Large intestine (tissue), 3 donors: ENCODE data around the gene TUBB8B. TPM values are rescaled to one million over a fixed set of nuclear protein-coding genes. Genes with fewer than 3 reads are reported as not detected.
"Not testable (repeated sequence)": the region's sequence is repeated elsewhere in the genome, so short reads cannot be mapped to it uniquely, and the experiment has no call there.

Source experiments
- DNase-seq, 2 donors: peaks; one replicate each; pipeline versions ENCODE4 v3.0.0 to v3.0.0-alpha.2; 2013
- H3K27ac ChIP-seq: one replicate; pipeline ENCODE4 v1.5.1; 2013; ENCODE audit warnings: low read length
- H3K27me3 ChIP-seq: 2 replicates; pipeline ENCODE4 v1.6.1; 2013; ENCODE audit warnings: low read length; ENCODE audit not compliant: control insufficient read depth, insufficient read depth
- H3K36me3 ChIP-seq: 2 replicates; pipeline ENCODE4 v1.6.1; 2013; ENCODE audit warnings: low read length; ENCODE audit not compliant: control insufficient read depth, insufficient read depth
- H3K4me1 ChIP-seq: one replicate; pipeline ENCODE4 v1.6.1; 2013; ENCODE audit warnings: low read length; ENCODE audit not compliant: control insufficient read depth, insufficient read depth
- H3K4me3 ChIP-seq: one replicate; pipeline ENCODE4 v1.5.1; 2013; ENCODE audit warnings: low read length
- H3K9me3 ChIP-seq: one replicate; pipeline ENCODE4 v1.6.1; 2013; ENCODE audit warnings: mild to moderate bottlenecking, low read depth, low read length, moderate library complexity; ENCODE audit not compliant: control insufficient read depth
- WGBS: methylation state at CpG from one replicate; pipeline ENCODE4 v1.1.5; 2013; ENCODE audit warnings: low lambda C conversion rate; ENCODE audit not compliant: insufficient coverage; 5-methylcytosine and 5-hydroxymethylcytosine counted together
- polyA plus RNA-seq: library from polyadenylated mRNA; unstranded; fragments of 120-200 nt; gene quantifications from one replicate; pipeline ENCODE4 v1.2.1, GENCODE V29; 2013

Gene TUBB8B
- polyA plus RNA-seq, 1 donor, result not detected

- no CpG with 5 or more reads among the region's 11 CpGs for WGBS
- DNase-seq, H3K27me3 ChIP-seq, H3K9me3 ChIP-seq, H3K27ac ChIP-seq, H3K36me3 ChIP-seq, H3K4me3 ChIP-seq, H3K4me1 ChIP-seq: not testable (repeated sequence)
Observed at GRCh38 chr18:82626-83209, 33.3 kb upstream of the TUBB8B start.

- not testable (repeated sequence) for H3K4me3 ChIP-seq, H3K27ac ChIP-seq, H3K4me1 ChIP-seq, DNase-seq, H3K36me3 ChIP-seq, H3K27me3 ChIP-seq, H3K9me3 ChIP-seq
- no CpG with 5 or more reads among the region's 2 CpGs for WGBS
Observed at GRCh38 chr18:80881-81280, 31.5 kb upstream of the TUBB8B start.

- not testable (repeated sequence) for H3K4me3 ChIP-seq, H3K36me3 ChIP-seq, H3K27ac ChIP-seq, H3K27me3 ChIP-seq, H3K4me1 ChIP-seq, DNase-seq, H3K9me3 ChIP-seq
- WGBS, result no CpG with 5 or more reads among the region's 6 CpGs
Observed at GRCh38 chr18:80202-80601, 30.8 kb upstream of the TUBB8B start.

DNA sequence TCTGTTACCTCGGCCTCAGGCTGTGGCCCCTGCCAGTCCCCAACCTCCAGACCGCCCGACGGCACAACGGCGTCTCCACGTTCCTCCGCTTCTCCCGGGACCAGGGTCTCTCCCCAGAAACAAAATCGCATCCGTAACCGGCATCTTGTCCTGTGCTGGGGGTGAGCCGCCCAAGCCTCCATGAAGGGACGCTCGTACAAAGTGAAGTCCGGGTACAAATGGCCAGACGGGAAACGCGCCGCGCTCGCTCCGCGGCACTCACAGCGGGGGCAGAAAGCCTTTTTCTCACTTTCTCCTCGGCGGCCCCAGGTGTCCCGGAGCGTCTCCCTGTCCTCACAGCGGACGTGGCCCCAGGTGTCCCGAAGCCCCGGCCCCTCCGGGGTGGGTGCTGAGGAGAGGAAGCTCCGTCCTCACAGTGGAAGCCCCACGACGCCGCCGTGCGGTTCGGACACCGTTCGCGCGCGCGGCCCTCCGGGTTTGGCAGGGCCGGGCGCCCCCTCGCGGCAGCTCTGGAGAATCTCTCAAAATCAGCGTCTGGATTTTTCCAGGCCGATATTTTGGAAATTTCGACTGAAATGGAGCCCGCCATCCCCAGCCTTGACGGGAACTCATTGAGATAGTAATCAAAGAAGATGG, 26.2 kb upstream of the TUBB8B start:
- not testable (repeated sequence) for H3K27me3 ChIP-seq, DNase-seq, H3K36me3 ChIP-seq, H3K4me1 ChIP-seq, H3K27ac ChIP-seq, H3K4me3 ChIP-seq
- peaks cover 11% of the 10 kb centered on the region for H3K9me3 ChIP-seq
- 47% methylated on average over 2 of the region's 57 CpGs for WGBS

DNA sequence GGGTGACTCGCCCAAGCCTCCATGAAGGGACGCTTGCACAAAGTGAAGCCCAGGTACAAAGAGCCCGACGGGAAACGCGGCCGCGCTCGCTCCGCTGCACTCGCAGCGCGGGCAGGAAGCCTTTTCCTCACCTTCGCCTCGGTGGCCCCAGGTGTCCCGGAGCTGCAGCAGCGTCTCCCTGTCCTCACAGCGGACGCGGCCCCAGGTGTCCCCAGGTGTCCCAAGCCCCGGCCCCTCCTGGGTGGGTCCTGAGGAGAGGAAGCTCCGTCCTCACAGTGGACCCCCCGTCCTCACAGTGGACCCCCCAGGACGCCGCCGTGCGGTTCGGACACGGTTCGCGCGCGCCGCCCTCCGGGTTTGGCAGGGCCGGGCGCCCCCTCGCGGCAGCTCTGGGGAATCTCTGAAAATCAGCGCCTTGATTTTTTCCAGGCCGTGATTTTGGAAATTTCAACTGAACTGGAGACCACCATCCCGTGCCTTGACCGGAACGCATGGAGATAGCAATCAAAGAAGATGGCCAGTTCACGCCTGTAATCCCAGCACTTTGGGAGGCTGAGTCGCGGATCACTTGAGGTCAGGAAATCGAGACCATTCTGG, 23.9 kb upstream of the TUBB8B start:
- not testable (repeated sequence) for H3K4me1 ChIP-seq, H3K4me3 ChIP-seq, H3K27ac ChIP-seq, DNase-seq, H3K27me3 ChIP-seq, H3K36me3 ChIP-seq
- peaks cover 11% of the 10 kb centered on the region for H3K9me3 ChIP-seq
- WGBS, result no CpG with 5 or more reads among the region's 48 CpGs

- not testable (repeated sequence) for H3K27me3 ChIP-seq, H3K36me3 ChIP-seq, DNase-seq, H3K4me1 ChIP-seq, H3K4me3 ChIP-seq, H3K9me3 ChIP-seq, H3K27ac ChIP-seq
- WGBS, result 0% methylated on average over 1 of the region's 9 CpGs
Observed at GRCh38 chr18:67701-68100, 18.3 kb upstream of the TUBB8B start.

DNA sequence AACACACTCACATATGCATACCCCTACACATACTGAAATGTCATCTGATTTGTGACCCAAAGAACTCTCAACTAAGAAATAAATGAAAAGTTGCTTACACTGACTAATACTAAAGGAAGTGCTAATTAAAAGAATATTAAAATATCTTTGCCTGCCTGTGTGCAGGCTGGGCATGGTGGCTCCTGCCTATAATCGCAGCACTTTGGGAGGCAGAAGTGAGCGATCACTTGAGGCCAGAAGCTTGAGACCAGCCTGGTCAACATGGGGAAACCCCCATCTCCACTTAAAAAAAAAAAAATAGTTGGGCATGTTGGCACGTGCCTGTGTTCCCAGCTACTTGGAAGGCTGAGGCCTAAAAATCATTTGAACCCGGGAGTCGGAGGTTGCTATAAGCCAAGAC, 14.9 kb upstream of the TUBB8B start:
- H3K27ac ChIP-seq, DNase-seq, H3K4me3 ChIP-seq, H3K4me1 ChIP-seq, H3K27me3 ChIP-seq, H3K9me3 ChIP-seq, H3K36me3 ChIP-seq: not testable (repeated sequence)
- no CpG with 5 or more reads among the region's 5 CpGs for WGBS

DNA sequence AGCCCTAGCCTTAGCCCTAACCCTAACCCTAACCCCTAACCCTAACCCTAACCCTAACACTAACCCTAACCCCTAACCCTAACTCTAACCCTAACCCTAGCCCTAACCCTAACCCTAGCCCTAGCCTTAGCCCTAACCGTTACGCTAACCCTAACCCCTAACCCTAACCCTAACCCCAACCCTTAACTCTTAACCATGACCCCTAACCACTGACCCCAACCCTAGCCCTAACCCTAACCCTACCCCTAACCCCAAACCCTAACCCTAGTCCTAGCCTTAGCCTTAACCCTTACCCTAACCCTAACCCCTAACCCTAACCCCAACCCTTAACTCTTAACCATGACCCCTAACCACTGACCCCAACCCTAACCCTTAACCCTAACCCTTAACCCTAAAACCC, 14.2 kb upstream of the TUBB8B start:
- H3K27me3 ChIP-seq, H3K4me1 ChIP-seq, H3K9me3 ChIP-seq, H3K36me3 ChIP-seq, H3K4me3 ChIP-seq, H3K27ac ChIP-seq, DNase-seq: not testable (repeated sequence)
- WGBS, result no CpG with 5 or more reads among the region's 2 CpGs

DNA sequence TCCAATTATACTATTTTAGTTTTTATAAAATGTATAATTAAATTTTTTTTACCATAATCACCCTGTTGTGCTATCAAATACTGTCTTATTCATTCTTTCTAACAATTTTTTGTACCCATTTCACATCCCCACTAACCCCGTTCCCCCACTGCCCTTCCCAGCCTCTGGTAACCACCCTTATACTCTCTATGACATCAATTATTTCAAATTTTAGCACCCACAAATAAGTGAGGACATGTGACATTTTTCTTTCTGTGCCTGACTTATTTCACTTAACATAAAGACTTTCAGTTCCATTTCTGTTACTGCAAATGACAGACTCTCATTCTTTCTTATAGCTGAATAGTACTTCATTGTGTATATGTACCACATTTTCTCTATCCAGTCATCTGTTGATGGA, 5.0 kb upstream of the TUBB8B start:
- 88% methylated on average over 1 of the region's 1 CpG for WGBS
- not testable (repeated sequence) for H3K4me1 ChIP-seq, H3K4me3 ChIP-seq, DNase-seq, H3K9me3 ChIP-seq, H3K27me3 ChIP-seq, H3K27ac ChIP-seq, H3K36me3 ChIP-seq

- not testable (repeated sequence) for H3K27me3 ChIP-seq, H3K27ac ChIP-seq, H3K4me1 ChIP-seq, H3K4me3 ChIP-seq, H3K9me3 ChIP-seq, DNase-seq, H3K36me3 ChIP-seq
- WGBS, result no CpG with 5 or more reads among the region's 25 CpGs
Observed at GRCh38 chr18:48696-49095, 719 bp downstream of the TUBB8B start.

DNA sequence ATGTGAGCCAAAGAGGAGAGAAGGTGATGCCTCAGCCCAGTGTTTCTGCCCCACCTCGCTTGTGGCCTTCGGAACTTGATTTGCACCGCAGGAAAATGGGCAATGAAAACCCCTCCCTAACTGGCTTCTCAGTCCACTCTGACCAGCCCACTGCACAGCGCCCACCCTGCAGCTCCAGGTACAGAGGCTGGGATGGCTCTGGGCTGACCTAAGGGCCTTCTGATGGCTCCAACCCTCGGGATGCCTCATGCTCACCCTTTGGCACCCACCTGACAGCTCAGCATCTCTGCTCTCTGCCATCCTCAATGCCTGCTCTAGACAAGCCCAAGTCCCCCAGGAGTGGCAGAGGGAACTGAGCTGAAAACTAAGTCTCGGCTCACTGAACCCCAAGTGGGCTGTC, 36.2 kb downstream of the TUBB8B start:
- not testable (repeated sequence) for H3K9me3 ChIP-seq, H3K27me3 ChIP-seq, DNase-seq, H3K27ac ChIP-seq, H3K4me1 ChIP-seq, H3K4me3 ChIP-seq, H3K36me3 ChIP-seq
- no CpG with 5 or more reads among the region's 6 CpGs for WGBS
